COLO829 (cell line): ENCODE results near the gene BICC1.

Experiments used
- DNase-seq: peaks from one replicate; pipeline ENCODE4 v3.0.0; 2012; ENCODE audit warnings: low spot score

BICC1 gene

GRCh38 chr10:58515291-58515941 is 2.7 kb downstream of the BICC1 start:
- no peak for DNase-seq

GRCh38 chr10:58516119-58516518 is 3.4 kb downstream of the BICC1 start:
- no peak for DNase-seq

GRCh38 chr10:58516671-58517070 is 4.0 kb downstream of the BICC1 start:
- no peak for DNase-seq

- DNase-seq: no peak
Observed at GRCh38 chr10:58517081-58517480, 4.4 kb downstream of the BICC1 start.

- no peak for DNase-seq
Observed at GRCh38 chr10:58517491-58518355, 5.1 kb downstream of the BICC1 start.

GRCh38 chr10:58518775-58519174 is 6.1 kb downstream of the BICC1 start:
- DNase-seq: no peak

- no peak for DNase-seq
Observed at GRCh38 chr10:58529077-58529728, 16.5 kb downstream of the BICC1 start.

GRCh38 chr10:58531084-58531695 is 18.5 kb downstream of the BICC1 start:
- DNase-seq: peak; percentile 13

- DNase-seq: no peak
Observed at GRCh38 chr10:58535311-58535710, 22.6 kb downstream of the BICC1 start.

GRCh38 chr10:58543141-58543540 is 30.5 kb downstream of the BICC1 start:
- no peak for DNase-seq

GRCh38 chr10:58544135-58544534 is 31.5 kb downstream of the BICC1 start:
- DNase-seq: no peak

- DNase-seq: no peak
Observed at GRCh38 chr10:58545427-58545826, 32.8 kb downstream of the BICC1 start.

GRCh38 chr10:58546137-58546536 is 33.5 kb downstream of the BICC1 start:
- no peak for DNase-seq

- no peak for DNase-seq
Observed at GRCh38 chr10:58546722-58547445, 34.2 kb downstream of the BICC1 start.

- DNase-seq: no peak
Observed at GRCh38 chr10:58547963-58548362, 35.3 kb downstream of the BICC1 start.

- DNase-seq: no peak
Observed at GRCh38 chr10:58554316-58554715, 41.6 kb downstream of the BICC1 start.

- DNase-seq: no peak
Observed at GRCh38 chr10:58555170-58555929, 42.7 kb downstream of the BICC1 start.

- no peak for DNase-seq
Observed at GRCh38 chr10:58555930-58556311, 43.2 kb downstream of the BICC1 start.

GRCh38 chr10:58556516-58557165 is 44.0 kb downstream of the BICC1 start:
- no peak for DNase-seq

GRCh38 chr10:58557714-58558113 is 45.0 kb downstream of the BICC1 start:
- DNase-seq: no peak

- no peak for DNase-seq
Observed at GRCh38 chr10:58560068-58560467, 47.4 kb downstream of the BICC1 start.
